Myocyte (in vitro differentiated cells): ENCODE data around the gene KIN. TPM values are rescaled to one million over a fixed set of nuclear protein-coding genes. Genes with fewer than 3 reads are reported as not detected.
"Not testable (repeated sequence)": the region's sequence is repeated elsewhere in the genome, so short reads cannot be mapped to it uniquely, and the experiment has no call there.

Source experiments
- DNase-seq: peaks from one replicate; pipeline ENCODE4 v3.0.0-alpha.2; 2012; ENCODE audit warnings: low read depth
- total RNA-seq: library from RNA; depleted of rRNA; stranded (reverse); fragments of >200 nt; gene quantifications from 2 replicates; pipeline ENCODE4 v1.2.3, GENCODE V29; 2014

KIN gene
- total RNA-seq, 1 donor from 2014 or later: 8.6 TPM

- DNase-seq: peak; percentile 28
Measured at GRCh38 chr10:7795605-7796004, 7.8 kb upstream of the KIN start.

GRCh38 chr10:7794251-7795026 is 6.6 kb upstream of the KIN start:
- no peak for DNase-seq

GRCh38 chr10:7792541-7792940 is 4.7 kb upstream of the KIN start:
- DNase-seq: no peak

GRCh38 chr10:7789390-7789789 is 1.6 kb upstream of the KIN start:
- DNase-seq: peak; percentile 53

- DNase-seq: peak; percentile 30
Measured at GRCh38 chr10:7788639-7789286, 970 bp upstream of the KIN start.

GRCh38 chr10:7787150-7787856 is 490 bp downstream of the KIN start:
- peak; percentile 15 for DNase-seq

GRCh38 chr10:7786430-7786829 is 1.4 kb downstream of the KIN start:
- no peak for DNase-seq

- not testable (repeated sequence) for DNase-seq
Measured at GRCh38 chr10:7782194-7782593, 5.6 kb downstream of the KIN start.

- no peak for DNase-seq
Measured at GRCh38 chr10:7776777-7777176, 11.0 kb downstream of the KIN start.

GRCh38 chr10:7773845-7774801 is 13.7 kb downstream of the KIN start:
- DNase-seq: no peak

- DNase-seq: no peak
Measured at GRCh38 chr10:7768417-7768816, 19.4 kb downstream of the KIN start.

- no peak for DNase-seq
Measured at GRCh38 chr10:7767209-7767608, 20.6 kb downstream of the KIN start.

GRCh38 chr10:7766241-7766640 is 21.6 kb downstream of the KIN start:
- no peak for DNase-seq

GRCh38 chr10:7763929-7764328 is 23.9 kb downstream of the KIN start:
- DNase-seq: no peak

- DNase-seq: peak; percentile 31
Measured at GRCh38 chr10:7756360-7756992, 31.3 kb downstream of the KIN start.

GRCh38 chr10:7755103-7755502 is 32.7 kb downstream of the KIN start:
- no peak for DNase-seq

- no peak for DNase-seq
Measured at GRCh38 chr10:7752251-7752650, 35.5 kb downstream of the KIN start.

- no peak for DNase-seq
Measured at GRCh38 chr10:7750222-7750621, 37.6 kb downstream of the KIN start.

- not testable (repeated sequence) for DNase-seq
Measured at GRCh38 chr10:7748637-7749036, 39.2 kb downstream of the KIN start.

GRCh38 chr10:7744307-7744706 is 43.5 kb downstream of the KIN start:
- DNase-seq: no peak
